K562 (cell line): ENCODE data around the gene RNF126. TPM values are rescaled to one million over a fixed set of nuclear protein-coding genes. Genes with fewer than 3 reads are reported as not detected.

ENCODE experiments used
- ATAC-seq: fragments of 200-7000 bp; cut with Tn5 transposase; 3 replicates; pipeline ENCODE4 v1.9.1; 2020; ENCODE audit warnings: moderate library complexity
- Bru-seq: library from RNA; stranded (reverse); fragments of 400-500 nt; gene quantifications from one replicate; lab custom pipeline; 2021; lab: Mats Ljungman, UMichigan
- BruChase-seq, 2 experiments: library from RNA; stranded (reverse); fragments of 400-500 nt; gene quantifications; one replicate each; lab custom pipeline; 2021; lab: Mats Ljungman, UMichigan
- BruUV-seq: library from RNA; stranded (reverse); fragments of 400-500 nt; replicated peaks from 2 replicates; lab custom pipeline; 2021; lab: Mats Ljungman, UMichigan
- CTCF ChIA-PET: fragments of 300-600 bp; formaldehyde crosslinking; extraction: SDS; loops from one replicate; lab custom pipeline; 2021; ENCODE audit warnings: low intra/inter-chr PET ratio; lab: Yijun Ruan, JAX
- POLR2A ChIA-PET: fragments of 300-600, 350-650 bp; sonication (Branson Sonifier 250); formaldehyde crosslinking; extraction: SDS; loops from one replicate; lab custom pipeline; 2021; ENCODE audit warnings: antibody characterized with exemption, inconsistent platforms; lab: Yijun Ruan, JAX
- DNase-seq, 4 experiments: peaks; one replicate each; pipeline versions ENCODE4 v3.0.0 to v3.0.0-alpha.2; 2011 to 2018; ENCODE audit warnings: low spot score in 3 of 4, mixed read lengths in 3 of 4; ENCODE audit errors: extremely low read depth in 1 of 4
- FAIRE-seq: peaks from 2 replicates; lab custom pipeline; 2011; peaks lifted over from hg19 to GRCh38; lab: Jason Lieb, UNC
- H2AFZ ChIP-seq: 2 replicates; pipeline ENCODE4 v1.6.0; 2011; ENCODE audit warnings: low read depth, low read length, control low read depth, inconsistent platforms
- H3K27ac ChIP-seq: fragments of 200-600 bp; 3 replicates; pipeline ENCODE4 v1.8.0; 2011; ENCODE audit warnings: low read depth, mild to moderate bottlenecking, control low read depth, inconsistent platforms, low read length, moderate library complexity, mixed read lengths; ENCODE audit errors: extremely low read depth
- H3K27me3 ChIP-seq, 2 experiments: fragments of 300-600 bp in 1 of 2; 2 replicates in 1 of 2; 3 replicates in 1 of 2; pipeline versions ENCODE4 v1.6.0 to v1.8.0; 2011; ENCODE audit warnings: inconsistent platforms in 2 of 2, low read length in 2 of 2, mild to moderate bottlenecking in 1 of 2, mixed read lengths in 1 of 2, moderate library complexity in 1 of 2; ENCODE audit not compliant: control insufficient read depth in 2 of 2, insufficient read depth in 2 of 2
- H3K36me3 ChIP-seq: fragments of 300-600 bp; 3 replicates; pipeline ENCODE4 v1.8.0; 2011; ENCODE audit warnings: mild to moderate bottlenecking, low read length, inconsistent platforms; ENCODE audit not compliant: control insufficient read depth, insufficient read depth
- H3K4me1 ChIP-seq, 2 experiments: fragments of 200-600 bp in 1 of 2; replicated peaks in 1 of 2; 2 replicates in 1 of 2; 3 replicates in 1 of 2; pipeline versions ENCODE4 v1.5.1 to v1.8.0; 2011; ENCODE audit warnings: inconsistent platforms in 2 of 2, low read length in 2 of 2, mild to moderate bottlenecking in 1 of 2, mixed read lengths in 1 of 2, moderate library complexity in 1 of 2; ENCODE audit not compliant: control insufficient read depth in 2 of 2, insufficient read depth in 2 of 2
- H3K4me2 ChIP-seq: 2 replicates; pipeline ENCODE4 v1.6.1; 2011; ENCODE audit warnings: low read length, control low read depth, inconsistent platforms, mixed read lengths; ENCODE audit not compliant: insufficient read depth
- H3K4me3 ChIP-seq: fragments of 200-600 bp; sonication (generic), shearing (Covaris generic); 2 replicates; pipeline ENCODE4 v1.5.1; 2016; ENCODE audit warnings: control low read depth, inconsistent platforms
- H3K79me2 ChIP-seq: fragments of 200-600 bp; 3 replicates; pipeline ENCODE4 v1.8.0; 2011; ENCODE audit warnings: low read length, inconsistent platforms; ENCODE audit not compliant: control insufficient read depth, insufficient read depth
- H3K9ac ChIP-seq, 2 experiments: 2 replicates each; pipeline versions ENCODE4 v1.6.0 to v1.6.1; 2011; ENCODE audit warnings: low read depth in 2 of 2, low read length in 2 of 2, control low read depth in 1 of 2, inconsistent platforms in 1 of 2, mild to moderate bottlenecking in 1 of 2, mixed read lengths in 1 of 2; ENCODE audit not compliant: insufficient read depth in 1 of 2
- H3K9me1 ChIP-seq: one replicate; pipeline ENCODE4 v1.6.0; 2011; ENCODE audit warnings: inconsistent platforms, mild to moderate bottlenecking, low read length, moderate library complexity; ENCODE audit not compliant: control insufficient read depth, insufficient read depth
- H3K9me3 ChIP-seq: replicated peaks from 2 replicates; pipeline ENCODE4 v1.5.1; 2011; ENCODE audit warnings: low read depth, low read length, inconsistent platforms; ENCODE audit not compliant: control insufficient read depth, insufficient read depth
- H4K20me1 ChIP-seq: replicated peaks from 2 replicates; pipeline ENCODE4 v1.6.1; 2011; ENCODE audit warnings: low read length, inconsistent platforms, mixed read lengths; ENCODE audit not compliant: control insufficient read depth, insufficient read depth
- HMGN3 ChIP-seq: IDR thresholded peaks from 2 replicates; pipeline ENCODE4 v1.6.1; 2011; ENCODE audit warnings: borderline replicate concordance, low read depth, mild to moderate bottlenecking, mixed read lengths, low read length; ENCODE audit not compliant: insufficient read length; ENCODE audit errors: extremely low read depth
- TAF7 ChIP-seq: fragments of 450-650 bp; IDR thresholded peaks from 2 replicates; pipeline ENCODE4 v1.6.1; 2016; ENCODE audit warnings: missing genetic modification characterization, missing compliant biosample characterization
- ZNF24 ChIP-seq: fragments of 450-650 bp; IDR thresholded peaks from 2 replicates; pipeline ENCODE4 v1.6.1; 2016
- ZNF639 ChIP-seq, 2 experiments: fragments of 200-800 bp in 1 of 2; sonication (Bioruptor generic) in 1 of 2; sonication (generic) in 1 of 2; formaldehyde crosslinking in 1 of 2; IDR thresholded peaks in 1 of 2; conservative IDR thresholded peaks in 1 of 2; 2 replicates each; pipeline versions ENCODE4 v1.5.0 to v1.6.1; 2016 to 2020; ENCODE audit warnings: missing compliant biosample characterization in 1 of 2, missing genetic modification characterization in 1 of 2, missing genetic modification reagents in 1 of 2
- WGBS: fragments of 100-300 bp; shearing (Covaris generic); methylation state at CpG from one replicate; pipeline ENCODE4 v1.1.6; 2016; ENCODE audit warnings: low coverage, mixed read lengths; ENCODE audit not compliant: insufficient coverage; ENCODE audit errors: missing lambda C conversion rate; 5-methylcytosine and 5-hydroxymethylcytosine counted together
- in situ Hi-C: fragments of 300-500 bp; cut with MboI; formaldehyde crosslinking; loops from 4 replicates; pipeline ENCODE4 v1.15.0; 2018; ENCODE audit warnings: inconsistent platforms, mixed read lengths
- intact Hi-C: fragments of 100-400 bp; cut with micrococcal nuclease; formaldehyde crosslinking; loops from 2 replicates; pipeline ENCODE4 v1.14.2; 2022
- long read RNA-seq, 3 experiments: library from polyadenylated mRNA in 2 of 3; library from RNA in 1 of 3; unstranded in 2 of 3; stranded (forward) in 1 of 3; transcript quantifications; one replicate each; pipeline ENCODE4 v2.0.0, GENCODE V29; 2019 to 2022
- polyA minus RNA-seq, 3 experiments: library from RNA; depleted of rRNA, polyadenylated mRNA; stranded (reverse); fragments of >200 nt; gene quantifications; 2 replicates each; pipeline ENCODE4 v1.2.3, GENCODE V29; 2011
- polyA plus RNA-seq, 8 experiments: library from polyadenylated mRNA; depleted of rRNA in 4 of 8; stranded (reverse) in 5 of 8; unstranded in 3 of 8; fragments of >200 nt; fragmentation: Nextera tagmentation in 2 of 8; fragmentation: Illumina TruSeq in 1 of 8; extraction: Ambion mirVana in 2 of 8; extraction: Trizol in 1 of 8; gene quantifications; 2 replicates each; pipeline versions ENCODE4 v1.2.1 to v1.2.3, GENCODE V29; 2011 to 2014; ENCODE audit warnings: inconsistent platforms in 1 of 8, missing spikeins in 1 of 8
- total RNA-seq, 7 experiments: library from RNA; depleted of rRNA in 6 of 7; stranded (reverse); fragments of >200 nt in 6 of 7; fragmentation: Illumina TruSeq in 2 of 7; extraction: Trizol in 2 of 7; gene quantifications; 2 replicates each; pipeline versions ENCODE4 v1.2.1 to v1.2.3, GENCODE V29; 2011 to 2021; ENCODE audit warnings: low replicate concordance in 1 of 7

RNF126 gene
- 35.2 and 104 TPM in 2 replicates for total RNA-seq (2011; cell fraction: chromatin; rRNA removed; ENCODE audit: low replicate concordance)
- total RNA-seq (2011; cell fraction: nucleolus; rRNA removed), result 88.7 and 118 TPM in 2 replicates
- total RNA-seq (2011; cell fraction: nucleoplasm; rRNA removed), result 57.0 and 58.7 TPM in 2 replicates
- total RNA-seq (2014; rRNA removed) (101 and 128 TPM in 2 replicates), total RNA-seq (2014; rRNA removed; fragmentation: Illumina TruSeq; extraction: Trizol) (6.6 and 7.6 TPM in 2 replicates), total RNA-seq (2015; rRNA removed; fragmentation: Illumina TruSeq; extraction: Trizol) (26.2 and 31.8 TPM in 2 replicates), total RNA-seq (2021) (85.7 and 95.8 TPM in 2 replicates), polyA plus RNA-seq (2011; rRNA removed) (6.5 and 12.3 TPM in 2 replicates), polyA plus RNA-seq (2014; fragmentation: Illumina TruSeq; extraction: Trizol) (9.1 and 34.6 TPM in 2 replicates), polyA plus RNA-seq (2014; fragmentation: Nextera tagmentation; extraction: Ambion mirVana) (under 1 TPM; 0.27 to 0.36 TPM), polyA plus RNA-seq (2014; rRNA removed) (79.0 and 87.6 TPM in 2 replicates), polyA minus RNA-seq (2011; rRNA and poly(A)+ RNA removed) (1.7 and 4.6 TPM in 2 replicates), Bru-seq, nascent RNA (percentile 73 among the genes with signal in this experiment), BruChase-seq, experiment 1, labeled RNA remaining after a 2-hour chase (percentile 75 among the genes with signal in this experiment), BruChase-seq, experiment 2, labeled RNA remaining after a 6-hour chase (percentile 78 among the genes with signal in this experiment)
- polyA plus RNA-seq (2011; cell fraction: cytosol; rRNA removed), result 22.5 and 58.3 TPM in 2 replicates
- 48.9 and 104 TPM in 2 replicates for polyA plus RNA-seq (2011; cell fraction: nucleus; rRNA removed)
- polyA plus RNA-seq (2012), result 65.9 and 76.9 TPM in 2 replicates
- polyA minus RNA-seq (2011; cell fraction: cytosol; rRNA and poly(A)+ RNA removed), result 20.2 and 32.4 TPM in 2 replicates
- polyA minus RNA-seq (2011; cell fraction: nucleus; rRNA and poly(A)+ RNA removed), result 34.3 and 38.8 TPM in 2 replicates
- long read RNA-seq, experiment 1, transcript RNF126-203 (9 exons, 963 nt), result minor isoform, 14 of 601 reads
- long read RNA-seq, experiment 1, transcript RNF126-201 (9 exons, 1,694 nt), result major isoform, 221 of 601 reads
- long read RNA-seq, experiment 1, partial matches to known transcripts, result 106 of 601 reads
- long read RNA-seq, experiment 1, other reads (novel, unspliced or antisense), result 257 of 601 reads
- long read RNA-seq, experiment 2, transcript RNF126-207 (9 exons, 1,671 nt), result minor isoform, 5 of 167 reads
- long read RNA-seq, experiment 2, transcript RNF126-201 (9 exons, 1,694 nt), result major isoform, 104 of 167 reads
- long read RNA-seq, experiment 2, transcript RNF126-203 (9 exons, 963 nt), result minor isoform, 8 of 167 reads
- long read RNA-seq, experiment 2, partial matches to known transcripts, result 18 of 167 reads
- long read RNA-seq, experiment 2, other reads (novel, unspliced or antisense), result 32 of 167 reads
- long read RNA-seq, experiment 3, transcript RNF126-201 (9 exons, 1,694 nt), result major isoform, 44 of 64 reads
- long read RNA-seq, experiment 3, partial matches to known transcripts, result 3 of 64 reads
- long read RNA-seq, experiment 3, other reads (novel, unspliced or antisense), result 12 of 64 reads

- no peaks in the 10 kb centered on the region for H3K27me3 ChIP-seq
- intact Hi-C loops, result no loop called here
- peak within 1 kb of the TSS; percentile 88 for H3K4me2 ChIP-seq
- FAIRE-seq, result peak; percentile 71
- H4K20me1 ChIP-seq, result peaks cover 38% of the 10 kb centered on the region
- peak within 1 kb of the TSS; percentile 97 for H3K9ac ChIP-seq
- H3K27ac ChIP-seq, result peak within 1 kb of the TSS; percentile 98
- peaks cover 21 to 61% of the 10 kb centered on the region in 2 experiments for H3K4me1 ChIP-seq
- CTCF ChIA-PET, result no interaction called here
- in situ Hi-C loops, result no loop called here
- no TSS peak for BruUV-seq
- peaks cover 35% of the 10 kb centered on the region; the same call in 2 of the 3 replicates for H3K36me3 ChIP-seq
- POLR2A ChIA-PET, result interaction anchor here (0.6 to 1.0 kb wide), 7 partner anchors 8 to 530 kb away, joined by 3 to 5 read pairs (median 3); partner anchors contain the start of gene FSTL3
- H2AFZ ChIP-seq, result peak within 1 kb of the TSS; percentile 99
- peaks cover 14% of the 10 kb centered on the region for H3K9me1 ChIP-seq
- H3K9me3 ChIP-seq, result peaks cover 12% of the 10 kb centered on the region
- 9% methylated on average over 47 of the region's 97 CpGs for WGBS
- H3K4me3 ChIP-seq, result peak within 1 kb of the TSS; percentile 100
- peaks cover 49% of the 10 kb centered on the region for H3K79me2 ChIP-seq
- DNase-seq, result peak; percentile 93 to 96 (median 94)
- ATAC-seq, result peak; percentile 83
- TF ChIP-seq TAF7 (tag) (no peak), HMGN3 (peak; percentile 72), ZNF24 (peak; percentile 52; the same call in 1 of the 2 replicates), ZNF639 (CRISPR knock-in tag; conservative IDR thresholded peaks at IDR 0.05 in 1 of 2, IDR thresholded peaks at IDR 0.05 in 1 of 2) (peak in 1 of 2 experiments; percentile 97; a peak in 2 of 4 replicates)
Observed at GRCh38 chr19:662962-663681, at the start of gene RNF126. RNF126 (minus strand) TSS chr19:663214; CDS start chr19:663121, 93 bp downstream.
